Renal pelvis (tissue), 4 donors: Measurements from ENCODE around the gene EPB41L2. TPM values are rescaled to one million over a fixed set of nuclear protein-coding genes. Genes with fewer than 3 reads are reported as not detected.
"Not testable (repeated sequence)": the region's sequence is repeated elsewhere in the genome, so short reads cannot be mapped to it uniquely, and the experiment has no call there.

ENCODE experiments used
- DNase-seq: peaks from one replicate; pipeline ENCODE4 v3.0.0-alpha.2; 2013
- polyA plus RNA-seq, 3 donors: library from polyadenylated mRNA; unstranded; fragments of 120-200 nt; gene quantifications; one replicate each; pipeline ENCODE4 v1.2.1, GENCODE V29; 2013; ENCODE audit not compliant: insufficient read length in 3 of 3

The EPB41L2 gene
- polyA plus RNA-seq, 3 donors = 130 to 154 (median 144) TPM

DNA sequence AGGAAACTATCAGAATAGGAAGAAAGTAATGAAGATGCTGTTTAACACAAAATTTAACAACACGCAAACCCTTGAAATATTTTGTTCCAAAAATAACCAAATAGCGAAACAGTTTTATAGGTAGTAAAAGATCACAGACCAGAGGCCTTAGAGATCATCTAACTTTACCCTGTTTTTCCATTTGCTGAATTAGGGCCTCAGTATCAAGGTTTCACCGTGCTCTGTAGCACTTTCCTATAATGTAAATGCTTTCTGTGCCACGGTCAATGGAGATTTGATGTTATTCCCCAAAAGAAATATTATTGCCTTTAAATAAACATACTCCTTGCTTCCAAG lies 23.7 kb downstream of the EPB41L2 start:
- no peak for DNase-seq

DNA sequence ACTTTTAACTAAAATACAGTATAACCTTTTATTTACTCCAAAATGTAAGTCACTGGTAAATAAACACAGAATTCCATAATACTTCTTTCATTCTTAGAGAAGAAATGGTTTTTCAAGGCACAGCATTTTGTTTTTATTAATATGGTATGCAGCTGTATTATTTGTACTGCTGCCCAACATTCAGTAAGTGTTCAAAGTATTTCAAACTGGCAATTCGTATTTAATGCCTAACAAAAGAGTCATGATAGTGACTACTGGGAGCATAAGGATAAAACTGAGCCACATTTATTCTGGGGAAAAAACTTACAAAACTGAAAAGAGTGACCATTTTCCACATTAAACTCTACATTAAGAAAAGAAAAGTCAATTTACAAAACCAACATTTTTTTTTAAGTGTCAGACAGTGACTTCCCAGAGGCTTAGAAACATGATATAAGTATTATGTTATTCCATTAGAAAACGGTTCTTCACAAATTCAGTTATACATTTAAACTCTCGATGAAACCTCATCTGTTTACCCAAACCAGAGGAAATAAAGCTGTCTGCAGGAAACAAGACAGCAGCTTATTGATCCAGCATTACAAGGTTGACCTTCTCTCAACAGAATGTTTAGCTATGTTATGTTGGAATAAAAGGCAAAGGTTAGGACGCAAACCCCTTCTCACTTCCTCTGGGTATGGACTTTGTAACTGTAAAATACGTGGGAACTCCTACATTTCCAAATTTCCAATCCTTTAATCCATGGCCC lies 24.3 kb downstream of the EPB41L2 start:
- no peak for DNase-seq

GRCh38 chr6:131037194-131037897 lies 25.7 kb downstream of the EPB41L2 start:
- DNase-seq = no peak

GRCh38 chr6:131036601-131037000 lies 26.4 kb downstream of the EPB41L2 start:
- no peak for DNase-seq

GRCh38 chr6:131036143-131036542 lies 26.9 kb downstream of the EPB41L2 start:
- DNase-seq = no peak

DNA sequence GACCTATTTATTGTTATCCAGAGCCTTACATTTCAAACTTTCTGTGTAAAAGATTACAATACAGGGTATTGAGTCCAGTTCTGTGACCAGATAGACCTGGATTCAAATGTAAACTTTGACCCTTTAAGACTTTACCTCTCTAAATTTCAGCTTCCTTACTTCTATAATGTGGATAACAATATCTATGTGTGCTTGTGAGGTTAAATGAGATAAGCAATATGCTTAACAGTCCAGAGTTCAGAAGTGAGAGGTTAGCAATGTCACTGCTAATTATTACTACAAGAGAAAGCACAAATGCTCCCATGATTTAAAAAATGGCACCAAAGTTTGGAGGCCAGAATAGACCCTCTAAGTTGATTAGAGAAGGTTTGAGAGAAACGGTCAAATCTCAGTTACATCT lies 27.5 kb downstream of the EPB41L2 start:
- no peak for DNase-seq

GRCh38 chr6:131033631-131034030 lies 29.4 kb downstream of the EPB41L2 start:
- no peak for DNase-seq

- no peak for DNase-seq
Measured at GRCh38 chr6:131029626-131030297, 33.3 kb downstream of the EPB41L2 start.

- DNase-seq = no peak
Measured at GRCh38 chr6:131027326-131027725, 35.7 kb downstream of the EPB41L2 start.

- DNase-seq = no peak
Measured at GRCh38 chr6:131026243-131026642, 36.8 kb downstream of the EPB41L2 start.

GRCh38 chr6:131024565-131024964 lies 38.5 kb downstream of the EPB41L2 start:
- no peak for DNase-seq

- no peak for DNase-seq
Measured at GRCh38 chr6:131023834-131024504, 39.1 kb downstream of the EPB41L2 start.

GRCh38 chr6:131022691-131023090 lies 40.4 kb downstream of the EPB41L2 start:
- no peak for DNase-seq

DNA sequence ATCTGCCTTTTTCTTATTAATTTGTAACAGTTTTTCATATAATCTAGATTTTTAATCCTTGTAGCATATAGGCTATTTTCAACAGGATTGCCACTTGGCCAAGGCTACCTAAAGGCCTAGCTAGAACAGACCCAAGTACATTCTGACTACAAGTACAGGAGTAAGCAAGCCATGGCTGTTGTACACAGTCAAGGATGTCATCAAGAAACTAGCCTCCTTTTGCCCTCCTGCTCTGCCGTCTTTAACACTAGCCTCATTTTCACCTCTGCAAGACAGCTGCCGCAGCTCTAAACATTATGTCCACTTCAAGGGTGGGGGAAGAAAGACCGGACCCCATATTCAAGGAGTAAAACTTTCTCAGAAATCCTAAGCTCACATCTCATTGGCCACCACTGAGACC lies 45.1 kb downstream of the EPB41L2 start:
- DNase-seq = no peak

DNA sequence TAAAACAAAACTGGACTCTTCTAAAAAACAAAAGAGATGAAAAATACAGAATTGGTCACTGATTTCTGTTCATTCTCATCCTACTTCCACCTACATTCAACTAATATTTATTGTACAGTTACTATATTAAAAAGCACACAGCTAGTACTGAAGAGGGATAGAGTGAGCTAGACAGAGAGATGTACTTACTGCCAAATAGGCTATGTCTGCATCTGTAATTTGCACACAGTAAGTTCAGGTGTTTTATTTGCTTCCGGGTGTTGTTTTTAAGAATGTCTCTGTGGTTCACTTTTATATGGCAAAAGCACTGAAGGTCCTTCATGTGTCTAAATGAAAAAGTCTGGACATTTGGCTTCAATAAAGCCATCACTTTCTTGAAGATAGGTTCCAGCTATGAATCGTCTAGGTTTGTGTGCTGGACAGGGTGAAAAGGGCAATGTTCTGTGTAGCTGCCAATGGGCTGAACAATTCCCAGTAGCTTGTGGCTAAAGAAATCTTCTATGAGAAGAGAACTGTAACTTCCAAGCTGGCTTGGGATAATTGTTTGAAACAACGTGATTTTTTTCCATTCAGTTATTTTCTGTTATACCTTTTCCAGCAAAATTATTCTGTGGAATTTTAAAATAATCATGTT lies 47.3 kb downstream of the EPB41L2 start:
- no peak for DNase-seq

GRCh38 chr6:131015025-131015591 lies 47.9 kb downstream of the EPB41L2 start:
- no peak for DNase-seq

GRCh38 chr6:131014080-131014776 lies 48.8 kb downstream of the EPB41L2 start:
- DNase-seq = no peak

DNA sequence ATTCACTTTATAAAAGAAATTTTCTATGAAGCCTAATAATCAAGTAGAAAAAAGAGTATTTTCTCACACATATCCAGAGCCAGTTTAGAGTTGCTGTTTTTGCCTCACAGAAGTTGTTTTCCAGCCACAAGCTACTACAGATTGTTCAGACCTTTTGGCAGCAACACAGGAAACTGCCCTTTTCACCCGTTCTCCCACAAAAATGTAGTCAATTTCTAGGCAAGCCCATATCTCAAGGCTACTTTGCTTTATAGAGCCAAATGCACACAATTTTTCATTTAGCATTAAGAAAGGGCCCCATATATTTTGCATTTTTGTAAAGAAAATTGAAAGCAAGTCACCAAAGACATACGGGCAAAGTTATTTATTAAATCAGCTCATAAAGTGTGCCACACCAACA lies 49.5 kb downstream of the EPB41L2 start:
- DNase-seq = peak; percentile 62

- no peak for DNase-seq
Measured at GRCh38 chr6:131009790-131010189, 53.3 kb downstream of the EPB41L2 start.

DNA sequence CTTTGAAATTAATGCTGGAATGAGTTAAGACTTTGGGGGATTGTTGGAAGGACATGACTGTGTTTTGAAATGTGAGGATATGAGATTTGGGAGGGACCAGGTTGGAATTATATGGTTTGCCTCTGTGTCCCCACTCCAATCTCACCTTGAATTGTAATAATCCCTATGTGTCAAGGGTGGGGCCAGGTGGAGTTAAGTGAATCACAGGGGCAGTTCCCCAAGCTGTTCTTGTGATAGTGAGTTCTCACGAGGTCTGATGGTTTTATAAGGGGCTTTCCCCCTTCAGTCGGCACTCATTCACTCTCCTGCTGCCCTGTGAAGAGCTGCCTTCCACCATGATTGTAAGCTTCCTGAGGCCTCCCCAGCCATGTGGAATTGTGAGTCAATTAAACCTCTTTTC lies 54.1 kb downstream of the EPB41L2 start:
- DNase-seq = not testable (repeated sequence)

DNA sequence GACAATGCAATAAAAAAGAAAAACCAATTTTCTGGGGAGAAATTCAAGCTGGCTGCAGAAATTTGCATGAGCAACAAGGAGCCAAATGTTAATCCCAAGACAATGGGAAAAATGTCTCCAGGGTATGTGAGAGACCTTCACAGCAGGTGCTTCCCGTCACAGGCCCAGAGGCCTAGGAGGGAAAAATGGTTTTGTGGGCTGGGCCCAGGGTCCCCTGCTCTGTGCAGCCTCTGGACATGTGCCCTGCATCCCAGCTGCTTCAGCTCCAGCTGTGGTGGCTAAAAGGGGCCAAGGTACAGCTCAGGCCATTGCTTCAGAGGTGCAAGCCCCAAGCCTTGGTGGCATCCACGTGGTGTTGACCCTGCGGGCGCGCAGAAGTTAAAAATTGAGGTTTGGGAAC lies 55.1 kb downstream of the EPB41L2 start:
- DNase-seq = not testable (repeated sequence)
